PFSK-1 (cell line): Measurements from ENCODE around the gene PRDM11.

ENCODE experiments used
- POLR2AphosphoS5 ChIP-seq: IDR thresholded peaks from 2 replicates; pipeline ENCODE4 v1.6.1; 2012; ENCODE audit warnings: low read depth, mild to moderate bottlenecking, control low read depth, low read length, moderate library complexity
- REST ChIP-seq, 2 experiments: IDR thresholded peaks; 2 replicates each; pipeline versions ENCODE4 v1.6.1 to v1.8.0; 2011 to 2012; ENCODE audit warnings: low read depth in 2 of 2, low read length in 2 of 2, control low read depth in 1 of 2, inconsistent platforms in 1 of 2, mild to moderate bottlenecking in 1 of 2, moderate library complexity in 1 of 2; ENCODE audit not compliant: insufficient read depth in 1 of 2
- SIN3A ChIP-seq: IDR thresholded peaks from 2 replicates; pipeline ENCODE4 v1.6.1; 2012; ENCODE audit warnings: mild to moderate bottlenecking, low read length, moderate library complexity, borderline replicate concordance; ENCODE audit not compliant: insufficient read depth
- TAF1 ChIP-seq: IDR thresholded peaks from 2 replicates; pipeline ENCODE4 v1.6.1; 2012; ENCODE audit warnings: low read length, control low read depth, borderline replicate concordance; ENCODE audit not compliant: insufficient read depth

- TF ChIP-seq POLR2AphosphoS5 (no peak), SIN3A (no peak), TAF1 (no peak), REST (IDR thresholded peaks at IDR 0.05; ENCODE audit: insufficient read depth in 1 of 2, low read depth in 2 of 2, low read length in 2 of 2) (no peak)
These were observed 28.5 kb downstream of the PRDM11 start for GRCh38 chr11:45174963-45175362.
